Neural cell (in vitro differentiated cells): ENCODE results near the gene DCXR. TPM values are rescaled to one million over a fixed set of nuclear protein-coding genes. Genes with fewer than 3 reads are reported as not detected.

Experiments used
- H2AFZ ChIP-seq: fragments of 200-600, 300-800 bp; sonication (generic), shearing (Covaris generic); 2 replicates; pipeline ENCODE4 v1.6.0; 2014; ENCODE audit warnings: low read depth, mild to moderate bottlenecking, antibody characterized with exemption, low read length, moderate library complexity
- H3F3A ChIP-seq: fragments of 200-600 bp; shearing (Covaris generic); 2 replicates; pipeline ENCODE4 v1.6.1; 2016; ENCODE audit warnings: mild to moderate bottlenecking, moderate library complexity, mixed read lengths, antibody characterized with exemption, low read length; ENCODE audit not compliant: insufficient read depth, poor library complexity, severe bottlenecking
- H3K27ac ChIP-seq: fragments of 200-600, 300-800 bp; sonication (generic), shearing (Covaris generic); 2 replicates; pipeline ENCODE4 v1.5.1; 2014; ENCODE audit warnings: mild to moderate bottlenecking, low read length, moderate library complexity
- H3K27me3 ChIP-seq: fragments of 300-800, 200-600 bp; sonication (generic), shearing (Covaris generic); 2 replicates; pipeline ENCODE4 v1.6.0; 2014; ENCODE audit warnings: mild to moderate bottlenecking, low read depth, low read length, moderate library complexity; ENCODE audit not compliant: insufficient read depth
- H3K36me3 ChIP-seq: fragments of 300-800, 200-600 bp; sonication (generic), shearing (Covaris generic); 2 replicates; pipeline ENCODE4 v1.5.1; 2014; ENCODE audit warnings: mild to moderate bottlenecking, antibody characterized with exemption, low read length, moderate library complexity; ENCODE audit not compliant: insufficient read depth
- H3K4me2 ChIP-seq: fragments of 300-800, 200-600 bp; sonication (generic), shearing (Covaris generic); 2 replicates; pipeline ENCODE4 v1.6.0; 2014; ENCODE audit warnings: mild to moderate bottlenecking, low read length
- H3K4me3 ChIP-seq: fragments of 300-800, 200-600 bp; sonication (generic), shearing (Covaris generic); 2 replicates; pipeline ENCODE4 v1.5.1; 2014; ENCODE audit warnings: mild to moderate bottlenecking, low read length, moderate library complexity
- H3K79me2 ChIP-seq: fragments of 200-600 bp; shearing (Covaris generic); replicated peaks from 2 replicates; pipeline ENCODE4 v1.6.0; 2014; ENCODE audit warnings: mild to moderate bottlenecking, low read length, moderate library complexity; ENCODE audit not compliant: insufficient read depth
- H3K9ac ChIP-seq: fragments of 300-800, 200-600 bp; sonication (generic), shearing (Covaris generic); 2 replicates; pipeline ENCODE4 v1.6.1; 2016; ENCODE audit warnings: mild to moderate bottlenecking, low read length, mixed read lengths
- H3K9me2 ChIP-seq: fragments of 200-600 bp; shearing (Covaris generic); 2 replicates; pipeline ENCODE4 v1.6.1; 2016; ENCODE audit warnings: mild to moderate bottlenecking, low read length, mixed read lengths; ENCODE audit not compliant: insufficient read depth
- H3K9me3 ChIP-seq: fragments of 200-600, 300-800 bp; sonication (generic), shearing (Covaris generic); 2 replicates; pipeline ENCODE4 v1.6.1; 2016; ENCODE audit warnings: mild to moderate bottlenecking, mixed run types, low read length, moderate library complexity, mixed read lengths
- H4K20me1 ChIP-seq: fragments of 200-600 bp; shearing (Covaris generic); 2 replicates; pipeline ENCODE4 v1.6.1; 2016; ENCODE audit warnings: mild to moderate bottlenecking, mixed run types; ENCODE audit not compliant: insufficient read depth
- EP300 ChIP-seq: fragments of 450-650 bp; conservative IDR thresholded peaks from 2 replicates; pipeline ENCODE4 v1.6.1; 2014; ENCODE audit warnings: antibody characterized with exemption, mild to moderate bottlenecking, moderate library complexity; ENCODE audit not compliant: poor library complexity, severe bottlenecking
- EZH2 ChIP-seq: fragments of 200-600, 300-800 bp; shearing (Covaris generic), sonication (generic); IDR thresholded peaks from 2 replicates; pipeline ENCODE4 v1.6.1; 2014; ENCODE audit warnings: antibody characterized with exemption, low read length, borderline replicate concordance, mild to moderate bottlenecking; ENCODE audit not compliant: insufficient read depth, poor library complexity, severe bottlenecking
- MXI1 ChIP-seq: fragments of 450-650 bp; conservative IDR thresholded peaks from 2 replicates; pipeline ENCODE4 v1.6.1; 2014; ENCODE audit warnings: antibody characterized with exemption, mild to moderate bottlenecking; ENCODE audit not compliant: poor library complexity, severe bottlenecking
- POLR2AphosphoS5 ChIP-seq: IDR thresholded peaks from 2 replicates; pipeline ENCODE4 v1.6.1; 2012
- RAD21 ChIP-seq: fragments of 450-650 bp; conservative IDR thresholded peaks from 2 replicates; pipeline ENCODE4 v1.6.1; 2014; ENCODE audit warnings: antibody characterized with exemption, mild to moderate bottlenecking, moderate library complexity
- SMC3 ChIP-seq: fragments of 450-650 bp; conservative IDR thresholded peaks from 2 replicates; pipeline ENCODE4 v1.6.1; 2014; ENCODE audit warnings: antibody characterized with exemption, mild to moderate bottlenecking, moderate library complexity; ENCODE audit not compliant: poor library complexity
- TAF1 ChIP-seq: IDR thresholded peaks from 2 replicates; pipeline ENCODE4 v1.6.1; 2012; ENCODE audit warnings: low read depth
- polyA plus RNA-seq: library from polyadenylated mRNA; depleted of rRNA; stranded (reverse); fragments of >200 nt; gene quantifications from 2 replicates; pipeline ENCODE4 v1.2.3, GENCODE V29; 2014
- TF ChIP-seq, protein P1 (sequence below): fragments of 450-650 bp; IDR thresholded peaks from 2 replicates; pipeline ENCODE4 v1.5.1; 2014; ENCODE audit warnings: antibody characterized with exemption, mild to moderate bottlenecking, moderate library complexity; ENCODE audit not compliant: poor library complexity, severe bottlenecking
- TF ChIP-seq, protein P2 (sequence below): IDR thresholded peaks from 2 replicates; pipeline ENCODE4 v1.6.1; 2012; ENCODE audit warnings: borderline replicate concordance

The DCXR gene
- polyA plus RNA-seq, 1 donor from 2014 or later, result 129 TPM

DNA sequence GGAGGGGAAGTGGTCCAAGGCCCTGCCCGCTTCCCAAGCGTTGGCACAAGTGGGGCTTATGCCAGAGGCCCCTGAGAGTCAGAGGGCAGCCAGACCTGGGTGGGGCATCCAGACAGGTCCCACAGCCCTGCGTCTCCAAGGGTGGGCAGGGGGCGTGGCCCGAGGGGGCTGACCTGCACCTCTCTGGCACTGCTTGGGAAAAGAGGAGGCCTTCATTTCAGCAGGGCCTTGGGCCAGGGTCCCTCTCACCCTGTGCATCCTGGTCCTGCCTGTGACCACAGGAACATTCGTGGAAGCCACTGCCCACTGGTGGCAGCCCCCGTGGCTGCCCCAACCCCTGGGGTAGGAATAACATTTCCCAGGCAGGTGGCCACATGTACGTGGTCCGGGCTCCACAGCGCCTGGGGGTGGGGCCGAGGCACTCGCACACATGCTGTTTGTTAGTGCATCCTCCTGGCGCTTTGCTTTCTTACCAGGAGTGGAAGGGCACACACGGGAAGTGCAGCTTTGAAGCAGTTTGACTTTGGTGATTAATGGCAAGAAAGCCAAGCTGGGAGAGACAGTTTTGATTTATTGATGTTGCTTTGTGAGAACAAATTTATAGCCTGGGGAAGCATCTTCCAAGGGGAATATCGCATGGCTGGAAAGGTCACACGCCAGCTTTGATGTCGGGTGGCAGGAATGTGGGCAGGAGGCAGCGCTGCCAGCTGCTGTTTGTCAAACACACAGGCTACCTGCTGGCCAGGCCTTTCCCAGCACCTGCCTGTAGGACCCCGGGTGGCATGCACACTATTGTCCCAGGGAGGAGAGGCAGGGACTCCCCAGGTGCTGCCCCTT is 19.1 kb downstream of the DCXR start:
- peaks cover 11% of the 10 kb centered on the region for H3K79me2 ChIP-seq
- H3F3A ChIP-seq, result no peaks in the 10 kb centered on the region
- H2AFZ ChIP-seq, result no peak overlapping the region
- H3K4me2 ChIP-seq, result no peak overlapping the region
- no peak for TF ChIP-seq POLR2AphosphoS5
- TF ChIP-seq, protein P1, sequence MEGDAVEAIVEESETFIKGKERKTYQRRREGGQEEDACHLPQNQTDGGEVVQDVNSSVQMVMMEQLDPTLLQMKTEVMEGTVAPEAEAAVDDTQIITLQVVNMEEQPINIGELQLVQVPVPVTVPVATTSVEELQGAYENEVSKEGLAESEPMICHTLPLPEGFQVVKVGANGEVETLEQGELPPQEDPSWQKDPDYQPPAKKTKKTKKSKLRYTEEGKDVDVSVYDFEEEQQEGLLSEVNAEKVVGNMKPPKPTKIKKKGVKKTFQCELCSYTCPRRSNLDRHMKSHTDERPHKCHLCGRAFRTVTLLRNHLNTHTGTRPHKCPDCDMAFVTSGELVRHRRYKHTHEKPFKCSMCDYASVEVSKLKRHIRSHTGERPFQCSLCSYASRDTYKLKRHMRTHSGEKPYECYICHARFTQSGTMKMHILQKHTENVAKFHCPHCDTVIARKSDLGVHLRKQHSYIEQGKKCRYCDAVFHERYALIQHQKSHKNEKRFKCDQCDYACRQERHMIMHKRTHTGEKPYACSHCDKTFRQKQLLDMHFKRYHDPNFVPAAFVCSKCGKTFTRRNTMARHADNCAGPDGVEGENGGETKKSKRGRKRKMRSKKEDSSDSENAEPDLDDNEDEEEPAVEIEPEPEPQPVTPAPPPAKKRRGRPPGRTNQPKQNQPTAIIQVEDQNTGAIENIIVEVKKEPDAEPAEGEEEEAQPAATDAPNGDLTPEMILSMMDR, result no peak
- TF ChIP-seq MXI1, result no peak
- TF ChIP-seq EZH2, result no peak
- no peak for TF ChIP-seq EP300
- TF ChIP-seq RAD21, result no peak
- TF ChIP-seq, protein P2, sequence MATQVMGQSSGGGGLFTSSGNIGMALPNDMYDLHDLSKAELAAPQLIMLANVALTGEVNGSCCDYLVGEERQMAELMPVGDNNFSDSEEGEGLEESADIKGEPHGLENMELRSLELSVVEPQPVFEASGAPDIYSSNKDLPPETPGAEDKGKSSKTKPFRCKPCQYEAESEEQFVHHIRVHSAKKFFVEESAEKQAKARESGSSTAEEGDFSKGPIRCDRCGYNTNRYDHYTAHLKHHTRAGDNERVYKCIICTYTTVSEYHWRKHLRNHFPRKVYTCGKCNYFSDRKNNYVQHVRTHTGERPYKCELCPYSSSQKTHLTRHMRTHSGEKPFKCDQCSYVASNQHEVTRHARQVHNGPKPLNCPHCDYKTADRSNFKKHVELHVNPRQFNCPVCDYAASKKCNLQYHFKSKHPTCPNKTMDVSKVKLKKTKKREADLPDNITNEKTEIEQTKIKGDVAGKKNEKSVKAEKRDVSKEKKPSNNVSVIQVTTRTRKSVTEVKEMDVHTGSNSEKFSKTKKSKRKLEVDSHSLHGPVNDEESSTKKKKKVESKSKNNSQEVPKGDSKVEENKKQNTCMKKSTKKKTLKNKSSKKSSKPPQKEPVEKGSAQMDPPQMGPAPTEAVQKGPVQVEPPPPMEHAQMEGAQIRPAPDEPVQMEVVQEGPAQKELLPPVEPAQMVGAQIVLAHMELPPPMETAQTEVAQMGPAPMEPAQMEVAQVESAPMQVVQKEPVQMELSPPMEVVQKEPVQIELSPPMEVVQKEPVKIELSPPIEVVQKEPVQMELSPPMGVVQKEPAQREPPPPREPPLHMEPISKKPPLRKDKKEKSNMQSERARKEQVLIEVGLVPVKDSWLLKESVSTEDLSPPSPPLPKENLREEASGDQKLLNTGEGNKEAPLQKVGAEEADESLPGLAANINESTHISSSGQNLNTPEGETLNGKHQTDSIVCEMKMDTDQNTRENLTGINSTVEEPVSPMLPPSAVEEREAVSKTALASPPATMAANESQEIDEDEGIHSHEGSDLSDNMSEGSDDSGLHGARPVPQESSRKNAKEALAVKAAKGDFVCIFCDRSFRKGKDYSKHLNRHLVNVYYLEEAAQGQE, result no peak
- TF ChIP-seq TAF1, result no peak
- no peak for TF ChIP-seq SMC3
- no peak overlapping the region for H3K9ac ChIP-seq
- H4K20me1 ChIP-seq, result no peaks in the 10 kb centered on the region
- no peaks in the 10 kb centered on the region for H3K27me3 ChIP-seq
- no peaks in the 10 kb centered on the region for H3K9me2 ChIP-seq
- H3K27ac ChIP-seq, result no peak overlapping the region
- no peaks in the 10 kb centered on the region for H3K9me3 ChIP-seq
- no peak overlapping the region for H3K4me3 ChIP-seq
- no peaks in the 10 kb centered on the region for H3K36me3 ChIP-seq

DNA sequence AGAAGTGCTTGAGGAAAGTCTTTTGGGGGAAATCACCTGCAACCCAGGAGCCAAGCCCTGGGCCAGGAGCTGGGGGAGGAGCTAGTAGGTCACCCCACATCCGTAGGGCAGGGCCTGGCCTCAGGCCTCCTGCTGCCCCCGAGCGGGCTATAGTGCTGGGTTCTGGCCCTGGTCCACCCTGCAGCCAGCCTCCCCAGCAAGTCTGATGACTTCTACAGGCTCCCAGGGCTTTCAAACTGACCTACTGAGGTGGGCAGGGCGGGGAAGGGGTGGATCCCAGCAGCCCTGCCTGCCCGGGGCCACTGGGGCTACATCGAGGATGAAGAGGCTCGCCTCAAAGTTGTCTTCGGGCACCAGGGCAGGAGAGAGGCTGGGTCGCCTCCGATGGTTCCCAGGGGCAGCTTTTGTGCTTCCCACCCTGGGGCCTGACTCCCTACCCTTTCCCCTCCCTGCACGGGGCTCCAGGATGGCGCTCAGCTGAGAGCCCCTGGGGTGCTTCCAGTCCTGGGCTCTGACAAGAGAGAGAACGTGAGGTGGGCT is 19.8 kb downstream of the DCXR start:
- Histone ChIP-seq H3F3A (no peaks in the 10 kb centered on the region), H2AFZ (no peak overlapping the region), H3K36me3 (no peaks in the 10 kb centered on the region), H3K9me2 (no peaks in the 10 kb centered on the region), H3K79me2 (peaks cover 11% of the 10 kb centered on the region), H4K20me1 (no peaks in the 10 kb centered on the region), H3K4me2 (no peak overlapping the region), H3K9me3 (no peaks in the 10 kb centered on the region), H3K27ac (no peak overlapping the region), H3K9ac (no peak overlapping the region), H3K4me3 (no peak overlapping the region), H3K27me3 (no peaks in the 10 kb centered on the region)
- no peak for TF ChIP-seq MXI1
- TF ChIP-seq, protein P1, result no peak
- TF ChIP-seq POLR2AphosphoS5, result no peak
- TF ChIP-seq EZH2, result no peak
- TF ChIP-seq, protein P2, result no peak
- TF ChIP-seq EP300, result no peak
- no peak for TF ChIP-seq TAF1
- no peak for TF ChIP-seq SMC3
- TF ChIP-seq RAD21, result no peak
